HG02588 (cell line): ENCODE measurements around the gene DNAH1.

ENCODE experiments used
- ATAC-seq: cut with Tn5 transposase; IDR thresholded peaks from one replicate; pipeline ENCODE4 v1.9.1; 2021; ENCODE audit warnings: mild to moderate bottlenecking, moderate library complexity; ENCODE audit not compliant: unreplicated experiment

DNAH1 gene

GRCh38 chr3:52431459-52432223 lies 115.5 kb downstream of the DNAH1 start:
- no peak for ATAC-seq

DNA sequence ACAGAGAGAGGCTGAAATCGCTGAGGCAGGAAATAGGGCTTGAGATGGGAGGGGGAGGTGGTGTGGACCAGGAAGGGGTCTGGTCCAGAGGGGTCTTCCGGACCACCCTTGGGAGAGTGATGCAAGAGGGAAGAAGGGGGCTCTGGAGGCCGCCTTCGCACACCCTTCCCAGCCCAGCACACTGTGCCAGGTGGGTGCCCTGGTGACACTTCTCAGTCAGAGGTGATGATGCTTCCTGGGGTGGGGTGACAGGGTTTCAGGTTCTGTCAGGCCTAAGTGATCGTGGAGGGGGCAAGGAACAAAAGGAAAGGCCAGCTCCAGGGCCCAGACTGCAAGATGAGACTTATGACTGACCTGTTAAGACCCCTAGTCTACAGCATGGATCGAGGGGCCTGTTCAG lies 116.1 kb downstream of the DNAH1 start:
- no peak for ATAC-seq

- ATAC-seq: no peak
Measured at GRCh38 chr3:52432691-52433141, 116.6 kb downstream of the DNAH1 start.

- ATAC-seq: no peak
Measured at GRCh38 chr3:52433328-52433995, 117.3 kb downstream of the DNAH1 start.

GRCh38 chr3:52433996-52434479 lies 117.9 kb downstream of the DNAH1 start:
- no peak for ATAC-seq

- ATAC-seq: no peak
Measured at GRCh38 chr3:52434491-52435115, 118.5 kb downstream of the DNAH1 start.

DNA sequence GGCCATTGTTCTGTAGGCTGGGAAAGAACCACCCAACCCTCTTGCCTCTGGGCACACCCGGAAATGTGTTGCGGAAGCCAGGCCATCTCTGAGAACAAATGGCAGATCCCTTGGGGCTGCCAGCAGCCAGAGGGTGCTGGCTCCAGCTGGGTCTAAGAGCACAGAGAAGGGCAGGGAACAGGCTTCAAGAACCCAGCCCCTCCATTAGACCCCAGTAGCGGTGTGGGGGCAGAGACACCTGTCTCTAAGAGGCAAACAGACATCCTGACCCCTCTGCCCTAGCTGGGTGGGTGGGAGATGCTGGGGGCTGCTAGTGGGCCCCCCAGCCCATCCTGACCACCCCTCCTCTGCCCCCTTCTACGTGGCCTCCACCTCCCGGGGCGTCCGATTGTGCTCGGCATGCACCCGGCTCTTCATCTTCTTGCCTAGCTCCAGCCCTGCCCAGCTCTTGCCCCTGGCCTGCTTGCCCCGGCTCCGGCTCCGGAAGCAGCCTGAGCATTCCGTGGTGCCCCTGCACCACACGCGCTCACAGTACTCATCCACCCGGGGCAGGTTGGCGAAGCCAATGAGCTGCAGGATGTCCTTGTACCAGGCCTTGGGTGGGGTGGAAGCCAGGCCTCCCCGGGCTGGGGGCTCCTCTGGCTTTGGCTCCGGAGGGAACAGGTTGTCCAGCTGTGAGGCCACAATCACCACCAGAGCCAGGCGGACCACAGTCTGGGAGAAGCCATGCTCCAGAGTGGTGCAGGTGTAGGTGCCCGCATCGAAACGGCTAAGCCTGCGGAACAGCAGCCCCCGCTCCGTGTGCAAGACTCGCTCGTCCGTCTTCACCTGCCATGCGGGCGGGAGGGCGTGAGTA lies 119.4 kb downstream of the DNAH1 start:
- no peak for ATAC-seq

GRCh38 chr3:52436500-52437149 lies 120.5 kb downstream of the DNAH1 start:
- ATAC-seq: no peak

DNA sequence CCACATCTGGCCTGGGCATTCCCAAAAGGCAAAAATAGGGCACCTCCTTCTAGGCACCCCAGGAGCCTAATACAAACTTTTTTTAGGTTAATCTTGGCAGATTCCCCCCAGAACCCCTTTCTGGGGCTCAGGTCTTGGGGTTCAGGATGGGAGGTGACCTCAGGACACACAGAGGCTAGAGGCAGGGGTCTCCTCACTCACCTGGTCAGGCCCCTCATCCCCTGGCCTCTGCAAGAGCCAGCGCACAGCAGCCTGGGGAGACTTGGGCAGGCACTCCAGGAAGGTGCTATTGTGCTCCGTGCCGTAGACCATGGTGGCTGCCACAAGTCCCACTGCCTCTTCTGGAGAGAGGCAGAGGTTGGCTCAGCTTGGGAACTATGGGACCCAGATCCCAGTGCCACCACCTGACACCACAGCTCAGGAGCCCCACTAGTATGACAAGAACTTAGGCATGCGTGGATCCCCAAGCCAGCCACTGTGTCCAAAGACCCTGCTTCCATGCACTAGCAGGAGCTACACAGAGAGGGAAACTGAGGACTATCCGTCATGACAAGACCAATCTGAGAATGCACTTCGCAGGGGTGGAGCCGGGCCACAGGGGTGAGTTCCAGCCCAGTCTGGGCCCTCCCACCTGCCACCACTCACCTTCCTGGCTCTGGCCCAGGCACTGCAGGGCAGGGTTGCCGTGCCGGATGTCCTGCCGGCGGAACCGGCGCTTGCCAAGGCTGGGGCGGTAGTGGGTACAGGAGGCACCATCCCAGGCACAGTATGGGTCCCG lies 121.4 kb downstream of the DNAH1 start:
- no peak for ATAC-seq

GRCh38 chr3:52438104-52438376 lies 121.9 kb downstream of the DNAH1 start:
- no peak for ATAC-seq

DNA sequence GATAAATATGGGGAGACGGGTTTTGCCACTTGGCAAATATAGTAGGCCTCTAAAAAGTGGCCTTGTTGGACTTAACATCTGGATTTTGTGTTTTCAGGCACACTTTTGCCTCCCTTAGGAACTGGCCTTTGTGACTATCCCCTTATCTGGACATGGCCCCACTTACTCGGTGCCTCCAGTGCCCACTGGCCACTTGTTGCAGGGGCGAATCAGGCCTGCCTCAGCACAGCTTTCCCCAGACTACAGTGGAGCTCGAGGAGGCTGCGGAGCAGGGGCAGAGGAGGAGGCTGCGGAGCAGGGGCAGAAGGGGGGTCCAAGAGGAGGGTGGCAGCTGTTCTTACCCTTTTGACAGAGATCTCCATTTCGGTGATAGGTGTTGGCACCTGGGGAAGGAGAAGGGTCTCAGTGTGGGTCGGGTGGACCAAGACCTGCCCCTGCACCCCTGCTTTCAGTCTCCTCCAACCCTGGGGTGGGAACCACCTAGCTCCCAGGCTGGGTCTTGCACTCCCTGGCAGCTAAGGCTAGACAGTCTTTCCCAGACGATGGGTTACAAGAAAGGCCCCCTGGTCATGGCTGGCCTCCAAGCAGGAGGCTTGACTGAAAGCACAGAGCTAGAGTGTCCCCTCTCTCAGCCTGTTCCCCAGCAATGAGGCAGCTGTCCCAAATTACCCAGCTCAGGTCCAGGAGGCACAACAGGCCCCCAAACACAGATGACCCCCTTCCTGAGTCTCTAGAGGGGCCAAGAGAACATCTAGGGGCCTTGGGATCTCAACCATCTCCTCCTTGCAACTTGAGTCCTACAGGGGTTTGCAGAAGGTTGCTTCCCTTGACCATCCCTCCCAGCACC lies 122.7 kb downstream of the DNAH1 start:
- no peak for ATAC-seq

DNA sequence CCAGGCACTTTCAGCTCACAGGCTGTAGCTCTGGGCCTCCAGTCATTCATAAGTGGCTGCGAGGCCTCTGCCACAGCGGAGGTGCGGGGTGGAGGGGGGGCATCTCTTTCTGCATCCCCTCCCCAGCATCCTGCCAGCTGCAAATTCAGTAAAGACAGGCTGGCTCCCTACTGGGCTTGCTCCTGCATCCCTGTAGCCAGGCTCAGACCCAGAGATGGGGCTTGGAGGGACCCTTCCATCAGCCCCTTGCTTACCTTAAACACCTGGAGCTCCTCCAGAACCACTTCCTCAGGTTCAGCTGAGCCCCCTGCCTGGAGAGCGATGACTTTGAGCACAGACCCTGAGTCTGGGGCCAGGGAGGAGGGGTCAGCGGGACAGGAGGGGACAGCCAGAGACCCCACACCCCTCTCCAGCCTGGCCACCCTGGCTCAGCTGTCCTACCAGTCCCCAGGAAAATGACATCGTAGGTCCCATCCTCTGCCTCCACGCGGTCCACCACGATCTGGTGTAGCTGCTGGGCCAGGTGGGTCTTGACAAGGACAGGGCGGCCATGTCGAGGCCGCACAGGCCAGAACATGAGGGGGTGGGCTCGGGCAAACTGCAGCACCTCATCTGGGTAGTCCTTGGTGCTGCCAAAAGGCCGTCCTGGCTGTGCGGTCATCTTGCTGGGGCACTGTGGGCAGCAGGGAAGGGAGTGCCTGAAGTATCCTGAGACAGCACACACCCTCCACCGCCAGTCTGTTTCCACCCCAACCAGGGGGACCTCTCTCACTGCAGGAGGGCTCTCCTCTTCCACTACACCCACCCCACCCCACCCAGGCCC lies 123.5 kb downstream of the DNAH1 start:
- no peak for ATAC-seq

GRCh38 chr3:52440249-52440551 lies 124.1 kb downstream of the DNAH1 start:
- no peak for ATAC-seq

- no peak for ATAC-seq
Measured at GRCh38 chr3:52440671-52441070, 124.6 kb downstream of the DNAH1 start.

DNA sequence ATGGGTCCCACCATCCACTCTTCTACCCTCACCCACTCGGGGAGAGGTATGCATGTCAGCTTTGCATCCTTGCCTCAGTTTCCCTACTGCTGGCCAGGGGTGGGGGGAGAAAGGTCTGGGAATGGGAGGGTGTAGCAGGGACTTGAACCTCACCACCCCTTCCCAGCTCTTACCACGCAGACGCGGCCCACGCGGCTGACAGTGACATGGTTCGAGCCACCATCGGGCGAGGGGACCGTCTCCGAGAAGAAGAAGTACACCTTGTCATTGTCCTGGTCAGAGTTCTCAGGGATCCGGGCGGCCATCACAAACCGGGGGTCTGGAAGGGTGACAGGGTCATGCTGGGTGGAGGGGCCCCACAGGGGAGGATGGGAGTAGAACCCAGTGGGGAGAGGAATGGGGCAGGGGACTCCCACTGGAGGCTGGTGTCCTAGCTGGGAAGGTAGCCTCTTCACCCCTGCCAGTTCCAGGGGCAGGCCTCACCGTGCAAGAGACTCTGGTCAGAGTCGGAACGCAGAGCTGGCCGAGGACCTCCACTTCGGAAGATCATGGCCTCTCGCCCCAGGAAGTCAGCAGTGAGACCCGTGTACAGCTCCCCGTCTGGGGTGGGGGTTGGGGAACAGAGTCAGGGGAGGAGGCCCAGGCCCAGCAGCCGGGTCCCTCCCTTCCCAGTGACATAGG lies 125.1 kb downstream of the DNAH1 start:
- no peak for ATAC-seq

DNA sequence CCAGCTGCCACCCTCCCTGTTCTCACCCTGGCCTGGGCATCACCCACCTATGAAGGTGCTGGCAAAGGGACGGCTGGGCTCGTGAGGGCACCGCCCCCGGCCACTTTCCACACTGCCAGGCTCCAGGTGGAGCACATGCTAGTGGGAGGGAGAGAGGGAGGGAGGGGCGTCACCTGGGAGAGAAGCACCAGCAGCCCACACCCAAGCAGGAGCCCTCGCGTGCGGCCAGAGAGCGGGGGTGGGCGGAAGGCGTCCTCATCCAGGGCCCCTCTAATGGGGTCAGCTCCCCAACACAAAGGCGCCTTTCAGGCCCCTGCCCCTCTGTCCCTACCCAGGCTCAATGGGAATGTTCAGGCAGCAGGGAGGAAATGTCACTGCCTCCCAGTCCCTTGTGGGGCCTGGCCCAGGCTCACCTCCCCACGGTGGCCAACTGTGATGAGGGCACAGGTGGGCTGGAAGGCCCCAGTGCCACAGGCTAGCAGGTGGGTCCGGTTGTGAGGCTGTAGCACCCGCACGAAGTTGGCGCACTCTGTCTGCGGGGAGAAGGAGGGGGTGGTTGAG lies 125.7 kb downstream of the DNAH1 start:
- ATAC-seq: no peak
